WTC11 (cell line): ENCODE data around the gene ANXA5.

Experiments
- CTCF ChIP-seq: fragments of 200-600 bp; IDR thresholded peaks from 2 replicates; pipeline ENCODE4 v1.8.0; 2022; ENCODE audit warnings: antibody characterized with exemption
- NR1H2 ChIP-seq: sonication (generic); formaldehyde crosslinking; IDR thresholded peaks from 2 replicates; pipeline ENCODE4 v1.9.0; 2021; ENCODE audit warnings: mild to moderate bottlenecking, moderate library complexity, missing genetic modification reagents

- no peak for TF ChIP-seq CTCF
- no peak for TF ChIP-seq NR1H2 (CRISPR knock-in tag)
These were observed 31.3 kb upstream of the ANXA5 start for GRCh38 chr4:121728066-121728465.
